IMR-90 (cell line): ENCODE measurements around the gene NCAPH2.
A peak's percentile ranks its signal among the peaks of the same experiment; 100 is the strongest.

Experiments used
- POLR2A ChIP-seq: IDR thresholded peaks from 2 replicates; pipeline ENCODE4 v1.6.1; 2012; ENCODE audit warnings: mild to moderate bottlenecking, low read depth, low read length
- RAD21 ChIP-seq: IDR thresholded peaks from 2 replicates; pipeline ENCODE4 v1.6.1; 2012; ENCODE audit warnings: low read length, improper control_type of control experiment

GRCh38 chr22:50544078-50544745 is 36.2 kb downstream of the NCAPH2 start:
- peak; percentile 45 for TF ChIP-seq RAD21
- no peak for TF ChIP-seq POLR2A
